K562 (cell line): Measurements from ENCODE around the gene TUFM. TPM values are rescaled to one million over a fixed set of nuclear protein-coding genes. Genes with fewer than 3 reads are reported as not detected.
A peak's percentile ranks its signal among the peaks of the same experiment; 100 is the strongest.

Experiments
- CBFB ChIP-seq: sonication (generic); formaldehyde crosslinking; IDR thresholded peaks from 2 replicates; pipeline ENCODE4 v1.4.0; 2020; ENCODE audit warnings: mild to moderate bottlenecking, missing genetic modification reagents
- CBX8 ChIP-seq: fragments of 200-600 bp; sonication (generic); IDR thresholded peaks from 2 replicates; pipeline ENCODE4 v1.6.1; 2012; ENCODE audit warnings: borderline replicate concordance, mixed run types, low read depth, mild to moderate bottlenecking, moderate library complexity, mixed read lengths, low read length, control low read depth, inconsistent platforms; ENCODE audit not compliant: poor library complexity, severe bottlenecking; ENCODE audit errors: extremely low read depth
- CTCFL ChIP-seq: IDR thresholded peaks from 2 replicates; pipeline ENCODE4 v1.6.1; 2011; ENCODE audit warnings: borderline replicate concordance, low read depth, mild to moderate bottlenecking, moderate library complexity, low read length; ENCODE audit not compliant: insufficient read depth, poor library complexity, severe bottlenecking
- EP400 ChIP-seq: fragments of 450-650 bp; IDR thresholded peaks from 2 replicates; pipeline ENCODE4 v1.6.1; 2017; ENCODE audit warnings: antibody characterized with exemption, mild to moderate bottlenecking, moderate library complexity
- ID3 ChIP-seq, 2 experiments: fragments of 250-450 bp in 1 of 2; fragments of 450-650 bp in 1 of 2; sonication (Bioruptor Pico) in 1 of 2; IDR thresholded peaks; 2 replicates each; pipeline versions ENCODE4 v1.6.1 to v1.8.0; 2016 to 2021; ENCODE audit warnings: mild to moderate bottlenecking in 2 of 2, moderate library complexity in 2 of 2, missing compliant biosample characterization in 1 of 2, missing genetic modification characterization in 1 of 2
- MYBL2 ChIP-seq, 2 experiments: fragments of 450-650 bp in 1 of 2; sonication (generic) in 1 of 2; formaldehyde crosslinking in 1 of 2; IDR thresholded peaks; 2 replicates each; pipeline versions ENCODE4 v1.6.1 to v1.8.1; 2017 to 2022; ENCODE audit warnings: borderline replicate concordance in 1 of 2, inconsistent platforms in 1 of 2, low read depth in 1 of 2, mild to moderate bottlenecking in 1 of 2, missing genetic modification reagents in 1 of 2, moderate library complexity in 1 of 2
- MYC ChIP-seq, 2 experiments: fragments of 250-450 bp in 1 of 2; sonication (Bioruptor Pico) in 1 of 2; IDR thresholded peaks; 2 replicates each; pipeline versions ENCODE4 v1.5.1 to v1.6.1; 2012 to 2021; ENCODE audit warnings: low read depth in 2 of 2, borderline replicate concordance in 1 of 2, improper control_type of control experiment in 1 of 2, low read length in 1 of 2, mild to moderate bottlenecking in 1 of 2, moderate library complexity in 1 of 2
- RBM17 ChIP-seq: fragments of 200-400 bp; formaldehyde crosslinking; IDR thresholded peaks from 2 replicates; pipeline ENCODE4 v1.6.1; 2017; ENCODE audit warnings: low read depth, mild to moderate bottlenecking, low read length, borderline replicate concordance
- RCOR1 ChIP-seq, 2 experiments: IDR thresholded peaks; 2 replicates each; pipeline ENCODE4 v1.6.1; 2012; ENCODE audit warnings: low read depth in 2 of 2, low read length in 2 of 2, borderline replicate concordance in 1 of 2, improper control_type of control experiment in 1 of 2
- SP1 ChIP-seq: sonication (generic); formaldehyde crosslinking; IDR thresholded peaks from 2 replicates; pipeline ENCODE4 v1.8.1; 2022; ENCODE audit warnings: mild to moderate bottlenecking, missing genetic modification reagents
- ZNF282 ChIP-seq: sonication (generic); formaldehyde crosslinking; IDR thresholded peaks from 2 replicates; pipeline ENCODE4 v1.8.1; 2023; ENCODE audit warnings: missing genetic modification reagents
- ZNF347 ChIP-seq: fragments of 450-650 bp; formaldehyde crosslinking; IDR thresholded peaks from 2 replicates; pipeline ENCODE4 v1.4.0; 2020; ENCODE audit warnings: low read depth, mild to moderate bottlenecking, moderate library complexity
- polyA plus RNA-seq, 8 experiments: library from polyadenylated mRNA; depleted of rRNA in 4 of 8; stranded (reverse) in 5 of 8; unstranded in 3 of 8; fragments of >200 nt; fragmentation: Nextera tagmentation in 2 of 8; fragmentation: Illumina TruSeq in 1 of 8; extraction: Ambion mirVana in 2 of 8; extraction: Trizol in 1 of 8; gene quantifications; 2 replicates each; pipeline versions ENCODE4 v1.2.1 to v1.2.3, GENCODE V29; 2011 to 2014; ENCODE audit warnings: inconsistent platforms in 1 of 8, missing spikeins in 1 of 8
- total RNA-seq, 7 experiments: library from RNA; depleted of rRNA in 6 of 7; stranded (reverse); fragments of >200 nt in 6 of 7; fragmentation: Illumina TruSeq in 2 of 7; extraction: Trizol in 2 of 7; gene quantifications; 2 replicates each; pipeline versions ENCODE4 v1.2.1 to v1.2.3, GENCODE V29; 2011 to 2021; ENCODE audit warnings: low replicate concordance in 1 of 7

The TUFM gene
- total and polyA plus RNA-seq, 9 of the 15 experiments (the other 6 are each of a cell fraction or from before 2014, with no cell fraction given) = 34.1 to 434 (median 256) TPM

GRCh38 chr16:28879841-28880588, 33.9 kb upstream of the TUFM start (continued):
- TF ChIP-seq EP400 (peak; percentile 49), CBX8 (no peak), SP1 (CRISPR knock-in tag) (peak; percentile 68), RBM17 (no peak), MYBL2 (IDR thresholded peaks at IDR 0.05; ENCODE audit: low read depth) (no peak), MYBL2 (CRISPR knock-in tag; IDR thresholded peaks at IDR 0.05; ENCODE audit: borderline replicate concordance) (no peak), CBFB (CRISPR knock-in tag) (no peak), MYC (IDR thresholded peaks at IDR 0.05; ENCODE audit: low read depth, low read length) (peak; percentile 24; the same call in 1 of the 2 replicates), MYC (CRISPR knock-in tag; IDR thresholded peaks at IDR 0.05; ENCODE audit: borderline replicate concordance, low read depth) (peak; percentile 46; the same call in 1 of the 2 replicates), ZNF347 (CRISPR knock-in tag) (no peak), ZNF282 (CRISPR knock-in tag) (no peak), CTCFL (peak; percentile 67), ID3 (CRISPR knock-in tag; IDR thresholded peaks at IDR 0.05) (no peak), ID3 (tag; IDR thresholded peaks at IDR 0.05) (peak; percentile 49), RCOR1 (IDR thresholded peaks at IDR 0.05; ENCODE audit: borderline replicate concordance in 1 of 2, low read depth in 2 of 2, low read length in 2 of 2) (0 out of 4 replicates have a peak, but pooled peaks of 1 of the 2 experiments have one; percentile 19)
